GM19395 (cell line): ENCODE data around the gene TRIM10.
"Not testable (repeated sequence)": the region's sequence is repeated elsewhere in the genome, so short reads cannot be mapped to it uniquely, and the experiment has no call there.

Experiments
- ATAC-seq: cut with Tn5 transposase; IDR thresholded peaks from one replicate; pipeline ENCODE4 v1.9.1; 2021; ENCODE audit warnings: mild to moderate bottlenecking, moderate library complexity; ENCODE audit not compliant: unreplicated experiment

The TRIM10 gene

GRCh38 chr6:30130887-30131862 is 29.8 kb downstream of the TRIM10 start:
- no peak for ATAC-seq

- no peak for ATAC-seq
These were observed 30.8 kb downstream of the TRIM10 start for GRCh38 chr6:30130179-30130679.

- no peak for ATAC-seq
These were observed 31.5 kb downstream of the TRIM10 start for GRCh38 chr6:30129265-30130178.

GRCh38 chr6:30127238-30128093 is 33.5 kb downstream of the TRIM10 start:
- no peak for ATAC-seq

GRCh38 chr6:30122515-30122914 is 38.5 kb downstream of the TRIM10 start:
- ATAC-seq, result no peak

- ATAC-seq, result no peak
These were observed 39.3 kb downstream of the TRIM10 start for GRCh38 chr6:30121446-30122366.

GRCh38 chr6:30118691-30119090 is 42.3 kb downstream of the TRIM10 start:
- not testable (repeated sequence) for ATAC-seq

- ATAC-seq, result no peak
These were observed 44.3 kb downstream of the TRIM10 start for GRCh38 chr6:30116724-30117123.

- ATAC-seq, result no peak
These were observed 47.2 kb downstream of the TRIM10 start for GRCh38 chr6:30113841-30114240.

- ATAC-seq, result no peak
These were observed 47.8 kb downstream of the TRIM10 start, which contains the start of gene TRIM31 for GRCh38 chr6:30113003-30113759. Gene TRIM31 (minus strand): TSS chr6:30113090. CDS start chr6:30112805, 285 bp downstream.

GRCh38 chr6:30112402-30112994 is 48.5 kb downstream of the TRIM10 start:
- ATAC-seq, result no peak

GRCh38 chr6:30111266-30111856 is 49.6 kb downstream of the TRIM10 start:
- ATAC-seq, result no peak

GRCh38 chr6:30104661-30105060 is 56.4 kb downstream of the TRIM10 start:
- no peak for ATAC-seq

GRCh38 chr6:30103872-30104179 is 57.2 kb downstream of the TRIM10 start:
- ATAC-seq, result no peak

- ATAC-seq, result peak; percentile 77
These were observed 57.8 kb downstream of the TRIM10 start for GRCh38 chr6:30102970-30103871.

- ATAC-seq, result no peak
These were observed 58.5 kb downstream of the TRIM10 start for GRCh38 chr6:30102414-30102969.
